ENCODE results near the gene SDR39U1.

Gene SDR39U1

GRCh38 chr14:24431569-24432258 lies 10.9 kb downstream of the SDR39U1 start:
- POLR2A ChIA-PET: interaction anchor here (0.9 to 3.0 kb wide), 14 partner anchors 10 to 190 kb away, joined by 3 to 45 read pairs (median 6); partner anchors contain the start of genes ADCY4, CIDEB, DHRS1 and NOP9
- Histone ChIP-seq H3K36me3 (ENCODE audit: control insufficient read depth in 2 of 2, insufficient read depth in 1 of 2, low read length in 2 of 2) (peaks cover 0 to 52% of the 10 kb centered on the region in 2 experiments; a peak in 2 of 3 replicates), H3K4me3 (ENCODE audit: low read depth, low read length) (no peak overlapping the region), H3K4me1 (ENCODE audit: control insufficient read depth, insufficient read depth, low read length) (peaks cover 3% of the 10 kb centered on the region; the same call in 1 of the 2 replicates), H3K9me3 (ENCODE audit: control insufficient read depth, insufficient read depth, low read depth, low read length) (no peaks in the 10 kb centered on the region), H3K27ac (ENCODE audit: extremely low read depth, low read depth, low read length) (peak overlapping the region; percentile 43)
- CTCF ChIA-PET: interaction anchor here (0.6 to 13.9 kb wide), 53 partner anchors 9 to 953 kb away, joined by 3 to 468 read pairs (median 5); partner anchors contain the start of genes ADCY4, CIDEB, LTB4R2 and NYNRIN
- TF ChIP-seq OSR2 (tag by site-specific recombination; IDR thresholded peaks at IDR 0.05): peak; percentile 75
- no peak for TF ChIP-seq PRDM1 (tag by site-specific recombination; IDR thresholded peaks at IDR 0.05)
- TF ChIP-seq, protein P1, sequence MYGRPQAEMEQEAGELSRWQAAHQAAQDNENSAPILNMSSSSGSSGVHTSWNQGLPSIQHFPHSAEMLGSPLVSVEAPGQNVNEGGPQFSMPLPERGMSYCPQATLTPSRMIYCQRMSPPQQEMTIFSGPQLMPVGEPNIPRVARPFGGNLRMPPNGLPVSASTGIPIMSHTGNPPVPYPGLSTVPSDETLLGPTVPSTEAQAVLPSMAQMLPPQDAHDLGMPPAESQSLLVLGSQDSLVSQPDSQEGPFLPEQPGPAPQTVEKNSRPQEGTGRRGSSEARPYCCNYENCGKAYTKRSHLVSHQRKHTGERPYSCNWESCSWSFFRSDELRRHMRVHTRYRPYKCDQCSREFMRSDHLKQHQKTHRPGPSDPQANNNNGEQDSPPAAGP (tag by site-specific recombination; IDR thresholded peaks at IDR 0.05): peak; percentile 92
- peak; percentile 68; the same call in 1 of the 2 replicates for TF ChIP-seq ZBTB20 (tag by site-specific recombination; IDR thresholded peaks at IDR 0.05)
- peak; percentile 77 for TF ChIP-seq GLIS1 (tag by site-specific recombination; IDR thresholded peaks at IDR 0.05)
- TF ChIP-seq ZBTB8A (tag by site-specific recombination; IDR thresholded peaks at IDR 0.05): peak; percentile 90
- peak; percentile 63 for TF ChIP-seq KLF1 (tag by site-specific recombination; IDR thresholded peaks at IDR 0.05)
- peak; percentile 79 for TF ChIP-seq ZBTB17 (tag by site-specific recombination; IDR thresholded peaks at IDR 0.05)
- TF ChIP-seq, protein P2, sequence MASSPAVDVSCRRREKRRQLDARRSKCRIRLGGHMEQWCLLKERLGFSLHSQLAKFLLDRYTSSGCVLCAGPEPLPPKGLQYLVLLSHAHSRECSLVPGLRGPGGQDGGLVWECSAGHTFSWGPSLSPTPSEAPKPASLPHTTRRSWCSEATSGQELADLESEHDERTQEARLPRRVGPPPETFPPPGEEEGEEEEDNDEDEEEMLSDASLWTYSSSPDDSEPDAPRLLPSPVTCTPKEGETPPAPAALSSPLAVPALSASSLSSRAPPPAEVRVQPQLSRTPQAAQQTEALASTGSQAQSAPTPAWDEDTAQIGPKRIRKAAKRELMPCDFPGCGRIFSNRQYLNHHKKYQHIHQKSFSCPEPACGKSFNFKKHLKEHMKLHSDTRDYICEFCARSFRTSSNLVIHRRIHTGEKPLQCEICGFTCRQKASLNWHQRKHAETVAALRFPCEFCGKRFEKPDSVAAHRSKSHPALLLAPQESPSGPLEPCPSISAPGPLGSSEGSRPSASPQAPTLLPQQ (tag by site-specific recombination; IDR thresholded peaks at IDR 0.05): peak; percentile 70; the same call in 1 of the 2 replicates
- no peak for TF ChIP-seq ZBTB21 (tag by site-specific recombination; IDR thresholded peaks at IDR 0.05)
- TF ChIP-seq ZSCAN30 (tag by site-specific recombination; IDR thresholded peaks at IDR 0.05): peak; percentile 48
- TF ChIP-seq, protein P3, sequence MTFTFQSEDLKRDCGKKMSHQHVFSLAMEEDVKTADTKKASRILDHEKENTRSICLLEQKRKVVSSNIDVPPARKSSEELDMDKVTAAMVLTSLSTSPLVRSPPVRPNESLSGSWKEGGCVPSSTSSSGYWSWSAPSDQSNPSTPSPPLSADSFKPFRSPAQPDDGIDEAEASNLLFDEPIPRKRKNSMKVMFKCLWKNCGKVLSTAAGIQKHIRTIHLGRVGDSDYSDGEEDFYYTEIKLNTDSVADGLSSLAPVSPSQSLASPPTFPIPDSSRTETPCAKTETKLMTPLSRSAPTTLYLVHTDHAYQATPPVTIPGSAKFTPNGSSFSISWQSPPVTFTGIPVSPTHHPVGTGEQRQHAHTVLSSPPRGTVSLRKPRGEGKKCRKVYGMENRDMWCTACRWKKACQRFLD (tag by site-specific recombination; IDR thresholded peaks at IDR 0.05): no peak
- TF ChIP-seq ZFHX2 (tag by site-specific recombination; conservative IDR thresholded peaks at IDR 0.05): peak; percentile 24; the same call in 1 of the 2 replicates
- TF ChIP-seq ZBTB48 (tag by site-specific recombination; IDR thresholded peaks at IDR 0.05): peak; percentile 66
- 0 out of 2 replicates have a peak, but pooled peaks have one; percentile 32 for TF ChIP-seq ZBTB7A (tag by site-specific recombination; IDR thresholded peaks at IDR 0.05; ENCODE audit: low read depth)
- TF ChIP-seq ZFP69B (tag by site-specific recombination; IDR thresholded peaks at IDR 0.05): no peak
- TF ChIP-seq ZNF394 (tag by site-specific recombination; IDR thresholded peaks at IDR 0.05; ENCODE audit: borderline replicate concordance): peak; percentile 48; the same call in 1 of the 2 replicates
- TF ChIP-seq ZNF169 (tag by site-specific recombination; IDR thresholded peaks at IDR 0.05): no peak
- 0 out of 2 replicates have a peak, but pooled peaks have one; percentile 50 for TF ChIP-seq SP7 (tag by site-specific recombination; IDR thresholded peaks at IDR 0.05)
- no peak for TF ChIP-seq ZNF843 (tag by site-specific recombination; IDR thresholded peaks at IDR 0.05)
- TF ChIP-seq ZNF600 (tag by site-specific recombination; IDR thresholded peaks at IDR 0.05): peak; percentile 83
- TF ChIP-seq SP3 (tag by site-specific recombination; IDR thresholded peaks at IDR 0.05): peak; percentile 64; the same call in 1 of the 2 replicates
- peak; percentile 84 for TF ChIP-seq KLF8 (tag by site-specific recombination; IDR thresholded peaks at IDR 0.05)
- TF ChIP-seq ZNF324 (tag by site-specific recombination; IDR thresholded peaks at IDR 0.05): peak; percentile 75; the same call in 1 of the 2 replicates
- peak; percentile 75; the same call in 1 of the 2 replicates for TF ChIP-seq ZNF76 (tag by site-specific recombination; IDR thresholded peaks at IDR 0.05; ENCODE audit: borderline replicate concordance, low read depth)
- TF ChIP-seq, protein P4, sequence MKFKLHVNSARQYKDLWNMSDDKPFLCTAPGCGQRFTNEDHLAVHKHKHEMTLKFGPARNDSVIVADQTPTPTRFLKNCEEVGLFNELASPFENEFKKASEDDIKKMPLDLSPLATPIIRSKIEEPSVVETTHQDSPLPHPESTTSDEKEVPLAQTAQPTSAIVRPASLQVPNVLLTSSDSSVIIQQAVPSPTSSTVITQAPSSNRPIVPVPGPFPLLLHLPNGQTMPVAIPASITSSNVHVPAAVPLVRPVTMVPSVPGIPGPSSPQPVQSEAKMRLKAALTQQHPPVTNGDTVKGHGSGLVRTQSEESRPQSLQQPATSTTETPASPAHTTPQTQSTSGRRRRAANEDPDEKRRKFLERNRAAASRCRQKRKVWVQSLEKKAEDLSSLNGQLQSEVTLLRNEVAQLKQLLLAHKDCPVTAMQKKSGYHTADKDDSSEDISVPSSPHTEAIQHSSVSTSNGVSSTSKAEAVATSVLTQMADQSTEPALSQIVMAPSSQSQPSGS (tag by site-specific recombination; IDR thresholded peaks at IDR 0.05; ENCODE audit: low read depth): no peak
- 0 out of 2 replicates have a peak, but pooled peaks have one; percentile 17 for TF ChIP-seq IKZF3 (tag by site-specific recombination; IDR thresholded peaks at IDR 0.05)
- peak; percentile 67; the same call in 1 of the 2 replicates for TF ChIP-seq KLF7 (tag by site-specific recombination; IDR thresholded peaks at IDR 0.05; ENCODE audit: borderline replicate concordance)
- no peak for TF ChIP-seq ZNF248 (tag by site-specific recombination; IDR thresholded peaks at IDR 0.05)
- no peak for TF ChIP-seq ZNF157 (tag by site-specific recombination; IDR thresholded peaks at IDR 0.05)
- TF ChIP-seq ZNF2 (tag by site-specific recombination; IDR thresholded peaks at IDR 0.05): peak; percentile 66
- TF ChIP-seq ZNF24 (tag by site-specific recombination; IDR thresholded peaks at IDR 0.05): peak; percentile 72; the same call in 1 of the 2 replicates
- TF ChIP-seq TRIM28 (IDR thresholded peaks at IDR 0.05; ENCODE audit: borderline replicate concordance, low read length): peak; percentile 60; the same call in 1 of the 2 replicates
